ENCODE measurements around the gene DDX10.

- TF ChIP-seq POLR2AphosphoS5 (IDR thresholded peaks at IDR 0.05) (no peak), CTCF (IDR thresholded peaks at IDR 0.05) (no peak)
Observed at GRCh38 chr11:108890482-108891105, 225.7 kb downstream of the DDX10 start.
